ENCODE measurements around the gene KRT73. TPM values are rescaled to one million over a fixed set of nuclear protein-coding genes. Genes with fewer than 3 reads are reported as not detected.
A peak's percentile ranks its signal among the peaks of the same experiment; 100 is the strongest.

Gene KRT73
- total RNA-seq, 2 experiments from 2014 or later, result 67.2 to 69.7 TPM

DNA sequence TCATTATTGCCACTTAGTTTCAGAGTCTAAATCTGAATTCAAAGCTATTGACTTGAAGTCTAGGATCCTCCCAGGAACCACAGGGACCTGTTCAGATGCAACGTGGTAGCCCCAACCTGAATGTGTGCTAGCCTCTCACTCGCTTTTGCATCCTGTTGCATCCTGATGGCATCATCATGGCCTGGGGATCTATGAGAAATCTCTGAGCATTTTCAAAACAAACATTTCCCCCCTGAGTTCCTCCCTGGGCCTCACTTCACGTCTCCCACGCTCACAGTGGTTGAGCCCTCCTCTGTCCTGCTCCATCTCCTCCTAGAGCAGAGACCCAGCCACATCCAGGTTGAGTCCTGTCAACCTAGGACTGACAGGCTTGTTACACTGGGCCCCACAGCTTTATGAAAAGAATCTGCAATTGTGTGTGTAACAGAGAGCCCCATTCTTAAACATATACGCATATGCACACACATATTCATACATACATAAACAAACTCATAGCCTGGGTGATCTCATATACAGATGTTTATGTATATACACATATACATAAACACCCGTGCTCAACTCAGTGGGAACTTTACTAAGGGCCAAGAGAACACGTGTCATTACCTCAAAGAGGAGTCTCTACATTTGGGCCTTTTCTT is 11.7 kb downstream of the KRT73 start:
- H3K9me3 Mint-ChIP-seq, result no peaks in the 10 kb centered on the region
- ChIA-PET CTCF (interaction anchor here (1.2 kb wide), 1 partner anchor 273 kb away, joined by 3 read pairs; no protein-coding TSS in a partner anchor), POLR2A (interaction anchor here (1.0 to 1.2 kb wide), 3 partner anchors 17 to 273 kb away, joined by 3 to 5 read pairs (median 5); no protein-coding TSS in a partner anchor)
- TF ChIP-seq, protein P1, sequence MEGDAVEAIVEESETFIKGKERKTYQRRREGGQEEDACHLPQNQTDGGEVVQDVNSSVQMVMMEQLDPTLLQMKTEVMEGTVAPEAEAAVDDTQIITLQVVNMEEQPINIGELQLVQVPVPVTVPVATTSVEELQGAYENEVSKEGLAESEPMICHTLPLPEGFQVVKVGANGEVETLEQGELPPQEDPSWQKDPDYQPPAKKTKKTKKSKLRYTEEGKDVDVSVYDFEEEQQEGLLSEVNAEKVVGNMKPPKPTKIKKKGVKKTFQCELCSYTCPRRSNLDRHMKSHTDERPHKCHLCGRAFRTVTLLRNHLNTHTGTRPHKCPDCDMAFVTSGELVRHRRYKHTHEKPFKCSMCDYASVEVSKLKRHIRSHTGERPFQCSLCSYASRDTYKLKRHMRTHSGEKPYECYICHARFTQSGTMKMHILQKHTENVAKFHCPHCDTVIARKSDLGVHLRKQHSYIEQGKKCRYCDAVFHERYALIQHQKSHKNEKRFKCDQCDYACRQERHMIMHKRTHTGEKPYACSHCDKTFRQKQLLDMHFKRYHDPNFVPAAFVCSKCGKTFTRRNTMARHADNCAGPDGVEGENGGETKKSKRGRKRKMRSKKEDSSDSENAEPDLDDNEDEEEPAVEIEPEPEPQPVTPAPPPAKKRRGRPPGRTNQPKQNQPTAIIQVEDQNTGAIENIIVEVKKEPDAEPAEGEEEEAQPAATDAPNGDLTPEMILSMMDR (IDR thresholded peaks at IDR 0.05), result no peak
- H3K27me3 Mint-ChIP-seq, result no peaks in the 10 kb centered on the region
- H3K4me1 Mint-ChIP-seq (ENCODE audit: low read depth), result peaks cover 97% of the 10 kb centered on the region
- H3K4me3 Mint-ChIP-seq, result peak overlapping the region; percentile 13
- peak overlapping the region; percentile 89 for H3K27ac Mint-ChIP-seq
- H3K9me3 ChIP-seq (ENCODE audit: control insufficient read depth in 1 of 2, insufficient read depth in 1 of 2, low read length in 2 of 2), result no peaks in the 10 kb centered on the region
- no peak for ATAC-seq (ENCODE audit: poor library complexity)
- H3K4me1 ChIP-seq (ENCODE audit: insufficient read depth, low read length), result peaks cover 84% of the 10 kb centered on the region
- H3K4me3 ChIP-seq (ENCODE audit: low read length), result no peak overlapping the region
- intact Hi-C loops (cut with DNase I, micrococcal nuclease), result no loop called here
- H3K27ac ChIP-seq (ENCODE audit: low read depth in 1 of 2, low read length in 2 of 2), result no peak overlapping the region
- no peak for DNase-seq
- H3K27me3 ChIP-seq (ENCODE audit: control insufficient read depth in 1 of 2, insufficient read depth in 2 of 2, low read length in 2 of 2), result no peaks in the 10 kb centered on the region
- H3K36me3 ChIP-seq (ENCODE audit: insufficient read depth, low read length), result no peaks in the 10 kb centered on the region
- peaks cover 31% of the 10 kb centered on the region for H3K36me3 Mint-ChIP-seq (ENCODE audit: low read depth)

DNA sequence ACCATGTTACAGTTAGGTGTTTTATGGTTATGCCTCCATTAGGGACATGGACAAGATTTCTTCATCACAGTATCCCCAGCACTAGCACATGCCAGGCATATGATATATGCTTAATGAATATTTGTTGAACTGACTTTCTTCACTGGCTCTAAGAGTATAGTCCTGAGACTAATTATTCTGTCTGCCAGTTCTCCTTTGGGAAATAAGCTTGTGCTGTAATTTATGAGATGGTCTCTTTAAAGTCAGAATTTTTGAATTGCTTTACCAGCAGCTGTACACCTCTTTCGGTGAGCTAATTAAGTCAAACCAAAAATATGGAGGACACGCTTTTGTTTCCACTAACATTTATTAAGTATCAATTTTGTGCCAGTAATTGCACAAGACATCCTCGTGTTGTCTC is 12.3 kb downstream of the KRT73 start:
- ATAC-seq (ENCODE audit: poor library complexity) (no peak), DNase-seq (no peak)
- Mint-ChIP-seq H3K4me1 (ENCODE audit: low read depth) (peaks cover 95% of the 10 kb centered on the region), H3K27ac (peak overlapping the region; percentile 89), H3K9me3 (no peaks in the 10 kb centered on the region), H3K27me3 (no peaks in the 10 kb centered on the region), H3K36me3 (ENCODE audit: low read depth) (peaks cover 26% of the 10 kb centered on the region), H3K4me3 (peak overlapping the region; percentile 3)
- H3K4me3 ChIP-seq (ENCODE audit: low read length), result no peak overlapping the region
- no peaks in the 10 kb centered on the region for H3K36me3 ChIP-seq (ENCODE audit: insufficient read depth, low read length)
- ChIA-PET POLR2A (interaction anchor here (1.0 to 1.2 kb wide), 3 partner anchors 16 to 273 kb away, joined by 3 to 5 read pairs (median 5); no protein-coding TSS in a partner anchor), CTCF (interaction anchor here (1.2 kb wide), 1 partner anchor 273 kb away, joined by 3 read pairs; no protein-coding TSS in a partner anchor)
- intact Hi-C loops (cut with DNase I, micrococcal nuclease), result no loop called here
- no peak overlapping the region for H3K27ac ChIP-seq (ENCODE audit: low read depth in 1 of 2, low read length in 2 of 2)
- TF ChIP-seq, protein P1 (IDR thresholded peaks at IDR 0.05), result no peak
- H3K4me1 ChIP-seq (ENCODE audit: insufficient read depth, low read length), result peaks cover 82% of the 10 kb centered on the region
- no peaks in the 10 kb centered on the region for H3K9me3 ChIP-seq (ENCODE audit: control insufficient read depth in 1 of 2, insufficient read depth in 1 of 2, low read length in 2 of 2)
- H3K27me3 ChIP-seq (ENCODE audit: control insufficient read depth in 1 of 2, insufficient read depth in 2 of 2, low read length in 2 of 2), result peaks cover 0 to 3% of the 10 kb centered on the region in 2 experiments

DNA sequence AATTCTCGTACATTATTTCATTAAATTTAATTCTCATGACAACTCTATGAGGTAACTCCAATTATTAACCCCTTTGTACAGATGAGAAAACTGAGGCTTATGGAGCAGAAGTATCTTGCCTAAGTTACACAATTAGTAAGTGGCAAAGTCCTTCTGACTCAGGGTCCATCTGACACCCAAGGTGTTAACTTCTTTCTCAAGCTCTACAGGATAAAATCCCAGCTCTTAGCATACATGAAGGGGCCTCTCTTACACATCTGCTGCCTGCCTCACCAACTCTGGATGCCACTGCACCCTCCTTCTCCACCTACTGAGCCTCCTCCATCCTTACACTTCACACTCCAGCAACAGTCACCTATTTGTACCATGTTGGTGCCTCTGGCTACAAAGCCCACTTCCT is 12.8 kb downstream of the KRT73 start:
- peaks cover 90% of the 10 kb centered on the region for H3K4me1 Mint-ChIP-seq (ENCODE audit: low read depth)
- peaks cover 0 to 4% of the 10 kb centered on the region in 2 experiments for H3K9me3 ChIP-seq (ENCODE audit: control insufficient read depth in 1 of 2, insufficient read depth in 1 of 2, low read length in 2 of 2)
- peaks cover 24% of the 10 kb centered on the region for H3K36me3 Mint-ChIP-seq (ENCODE audit: low read depth)
- intact Hi-C loops (cut with DNase I, micrococcal nuclease), result no loop called here
- H3K27me3 ChIP-seq (ENCODE audit: control insufficient read depth in 1 of 2, insufficient read depth in 2 of 2, low read length in 2 of 2), result peaks cover 0 to 7% of the 10 kb centered on the region in 2 experiments
- H3K4me1 ChIP-seq (ENCODE audit: insufficient read depth, low read length), result peaks cover 76% of the 10 kb centered on the region
- no peaks in the 10 kb centered on the region for H3K36me3 ChIP-seq (ENCODE audit: insufficient read depth, low read length)
- no peaks in the 10 kb centered on the region for H3K27me3 Mint-ChIP-seq
- DNase-seq (no peak), ATAC-seq (ENCODE audit: poor library complexity) (no peak)
- no peak overlapping the region for H3K4me3 ChIP-seq (ENCODE audit: low read length)
- ChIA-PET POLR2A (interaction anchor here (0.9 to 1.1 kb wide), 4 partner anchors 19 to 86 kb away, joined by 3 to 9 read pairs (median 4); no protein-coding TSS in a partner anchor), CTCF (interaction anchor here (1.2 kb wide), 1 partner anchor 274 kb away, joined by 3 read pairs; no protein-coding TSS in a partner anchor)
- H3K27ac ChIP-seq (ENCODE audit: low read depth in 1 of 2, low read length in 2 of 2), result peak overlapping the region in 1 of 2 donors; percentile 15
- H3K27ac Mint-ChIP-seq, result peak overlapping the region; percentile 89
- peak overlapping the region; percentile 32 for H3K4me3 Mint-ChIP-seq
- TF ChIP-seq, protein P1 (IDR thresholded peaks at IDR 0.05), result no peak
- H3K9me3 Mint-ChIP-seq, result no peaks in the 10 kb centered on the region

Measured in CD4-positive, alpha-beta T cell (primary cell).